GM06990 (cell line): Measurements from ENCODE around the gene FAF2.
"Not testable (repeated sequence)": the region's sequence is repeated elsewhere in the genome, so short reads cannot be mapped to it uniquely, and the experiment has no call there.

Experiments
- DNase-seq: peaks from one replicate; pipeline ENCODE4 v3.0.0-alpha.2; 2011; ENCODE audit not compliant: insufficient read length; ENCODE audit errors: extremely low read depth
- H3K27me3 ChIP-seq: replicated peaks from 2 replicates; pipeline ENCODE4 v1.6.0; 2011; ENCODE audit warnings: low read length; ENCODE audit not compliant: control insufficient read depth, insufficient read depth
- H3K36me3 ChIP-seq: 2 replicates; pipeline ENCODE4 v1.5.1; 2011; ENCODE audit warnings: low read length; ENCODE audit not compliant: control insufficient read depth, insufficient read depth
- H3K4me3 ChIP-seq: replicated peaks from 2 replicates; pipeline ENCODE4 v1.5.1; 2011; ENCODE audit warnings: low read depth, mild to moderate bottlenecking, control low read depth, low read length
- CTCF ChIP-seq: IDR thresholded peaks from 2 replicates; pipeline ENCODE4 v1.5.1; 2011; ENCODE audit warnings: low read length, control low read depth, mild to moderate bottlenecking, inconsistent platforms; ENCODE audit not compliant: insufficient read depth, poor library complexity, severe bottlenecking

Gene FAF2

DNA sequence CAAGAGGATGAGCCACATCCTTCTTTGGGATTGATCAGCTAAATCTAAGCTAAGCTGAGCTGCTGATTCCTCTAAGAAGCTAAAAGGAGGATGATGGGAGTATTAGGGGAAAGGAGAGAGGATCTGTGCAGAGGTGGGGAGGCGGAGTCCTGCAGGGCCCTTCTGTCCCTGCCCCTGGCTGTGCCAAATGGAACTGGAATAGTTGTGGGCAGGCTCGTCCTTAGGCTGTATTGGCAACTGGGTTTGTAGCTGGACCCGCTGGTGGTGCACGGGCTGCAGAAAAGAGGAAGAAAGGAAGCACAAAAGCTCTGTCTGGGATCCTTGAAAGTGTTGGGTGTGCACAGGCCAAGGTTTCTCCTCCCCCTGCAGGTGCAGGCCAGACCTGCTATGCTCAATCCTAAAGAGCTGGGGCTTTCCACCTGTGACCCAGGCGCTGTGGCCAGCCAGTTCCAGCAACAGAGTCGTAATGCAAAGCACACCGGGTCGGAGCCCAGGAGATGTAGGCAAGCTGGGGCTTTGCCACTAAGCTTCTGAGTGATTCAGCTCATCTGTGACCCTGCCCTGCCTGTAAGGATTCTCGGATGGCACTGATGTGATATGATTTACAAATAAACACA is 41.6 kb upstream of the FAF2 start:
- no peak overlapping the region for H3K4me3 ChIP-seq
- H3K36me3 ChIP-seq = peaks cover 6% of the 10 kb centered on the region
- DNase-seq = no peak
- no peak for TF ChIP-seq CTCF
- H3K27me3 ChIP-seq = no peaks in the 10 kb centered on the region

GRCh38 chr5:176407456-176408251 is 40.5 kb upstream of the FAF2 start:
- no peak for TF ChIP-seq CTCF
- H3K4me3 ChIP-seq = no peak overlapping the region
- no peaks in the 10 kb centered on the region for H3K27me3 ChIP-seq
- peaks cover 6% of the 10 kb centered on the region for H3K36me3 ChIP-seq
- DNase-seq = no peak

- not testable (repeated sequence) for DNase-seq, H3K36me3 ChIP-seq
Measured at GRCh38 chr5:176408252-176408573, 40.0 kb upstream of the FAF2 start.

GRCh38 chr5:176408590-176408989 is 39.6 kb upstream of the FAF2 start:
- Histone ChIP-seq H3K36me3 (peaks cover 7% of the 10 kb centered on the region), H3K27me3 (no peaks in the 10 kb centered on the region), H3K4me3 (no peak overlapping the region)
- TF ChIP-seq CTCF = no peak
- DNase-seq = no peak

More at GRCh38 chr5:176408252-176408573, 40.0 kb upstream of the FAF2 start:
- H3K4me3 ChIP-seq, H3K27me3 ChIP-seq: not testable (repeated sequence)

DNA sequence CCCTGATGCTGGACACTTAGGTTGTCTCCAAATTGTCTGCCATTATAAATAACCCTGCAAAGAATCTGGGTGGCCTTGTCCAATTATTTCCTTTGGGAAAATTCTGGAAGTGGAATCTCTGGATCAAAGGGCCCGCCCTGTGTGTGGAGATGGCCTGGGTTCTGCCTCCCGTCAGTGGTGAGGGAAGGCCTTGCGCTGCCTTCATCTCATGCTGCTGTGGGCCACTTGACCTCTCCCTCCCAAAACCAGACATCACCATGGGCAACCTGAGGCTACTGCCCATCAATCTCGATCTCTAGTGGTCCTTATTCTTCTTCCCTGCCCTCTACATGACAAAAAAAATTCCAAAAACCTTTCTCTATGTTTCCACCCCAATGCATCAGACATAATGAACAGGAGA is 38.4 kb upstream of the FAF2 start:
- Histone ChIP-seq H3K36me3 (peaks cover 8% of the 10 kb centered on the region), H3K27me3 (no peaks in the 10 kb centered on the region), H3K4me3 (no peak overlapping the region)
- no peak for DNase-seq
- TF ChIP-seq CTCF = no peak

DNA sequence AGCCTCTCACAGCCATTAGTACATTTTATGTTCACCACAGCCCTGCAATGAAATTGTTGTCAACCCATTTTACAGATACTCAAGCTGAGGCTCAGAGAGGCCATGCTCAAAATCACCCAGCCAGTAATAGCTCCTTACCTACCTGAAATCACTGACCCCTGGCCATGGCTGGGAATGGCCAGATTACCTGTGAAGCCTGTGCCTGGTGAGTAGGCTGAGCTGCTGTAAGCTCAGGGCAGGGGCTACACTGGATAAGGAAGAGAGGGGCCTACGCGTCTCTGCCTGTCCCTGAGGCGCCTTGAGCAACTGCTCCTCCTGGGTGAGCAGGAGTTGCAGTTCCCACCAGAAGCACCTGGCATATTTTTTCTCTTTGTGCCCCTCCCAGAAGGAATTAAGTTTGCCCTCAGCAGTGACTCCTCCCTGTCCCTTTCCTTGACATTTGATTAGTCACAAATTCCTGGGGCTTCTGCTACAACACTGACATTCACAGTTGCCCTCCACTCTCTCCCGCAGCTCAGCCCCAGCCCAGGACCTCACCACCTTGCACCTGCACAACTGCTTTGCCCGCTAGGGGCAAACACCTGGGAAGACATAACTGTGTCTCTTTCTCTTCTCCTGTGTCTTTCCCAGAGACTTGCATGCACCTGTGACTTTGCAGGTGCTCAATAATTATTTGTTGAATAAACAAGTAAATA is 37.6 kb upstream of the FAF2 start:
- Histone ChIP-seq H3K36me3 (peaks cover 8% of the 10 kb centered on the region), H3K4me3 (no peak overlapping the region), H3K27me3 (no peaks in the 10 kb centered on the region)
- DNase-seq = no peak
- TF ChIP-seq CTCF = no peak
